ENCODE data around the gene CACNA1D.

DNA sequence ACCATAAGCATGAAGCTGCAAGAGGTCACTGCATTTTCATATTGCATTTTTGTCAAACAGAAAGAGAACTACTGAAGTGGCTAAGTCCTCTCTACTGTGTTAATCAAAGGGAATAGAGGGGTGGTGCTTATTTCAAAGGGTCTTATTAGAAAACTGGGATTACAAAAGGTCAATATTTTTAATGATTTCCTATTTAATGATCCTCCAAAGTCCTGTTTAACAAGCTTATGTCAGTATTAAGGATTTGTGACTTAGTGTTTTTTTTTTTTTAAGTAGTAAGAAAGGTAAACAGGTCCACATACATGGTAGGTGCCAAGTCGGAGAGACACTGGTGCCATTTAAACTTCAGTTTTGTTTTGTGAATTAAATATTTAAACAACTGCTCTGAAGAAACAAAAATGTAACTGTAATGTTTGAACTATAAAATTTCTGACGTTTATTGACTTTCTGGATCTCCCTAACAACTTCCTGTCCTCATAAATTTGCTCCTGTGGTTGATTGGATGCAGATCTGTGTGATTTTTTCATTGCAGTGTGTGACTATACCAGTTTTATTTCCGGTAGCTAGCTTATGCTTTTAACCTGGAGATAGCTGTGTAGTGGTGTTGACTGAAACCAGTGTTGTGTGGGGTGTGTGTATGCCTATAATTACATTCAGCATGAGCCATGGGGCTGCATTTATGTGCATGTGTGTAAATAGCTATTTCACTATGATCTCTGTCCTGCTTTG is 8.6 kb upstream of the CACNA1D start:
- TF ChIP-seq, protein P1, sequence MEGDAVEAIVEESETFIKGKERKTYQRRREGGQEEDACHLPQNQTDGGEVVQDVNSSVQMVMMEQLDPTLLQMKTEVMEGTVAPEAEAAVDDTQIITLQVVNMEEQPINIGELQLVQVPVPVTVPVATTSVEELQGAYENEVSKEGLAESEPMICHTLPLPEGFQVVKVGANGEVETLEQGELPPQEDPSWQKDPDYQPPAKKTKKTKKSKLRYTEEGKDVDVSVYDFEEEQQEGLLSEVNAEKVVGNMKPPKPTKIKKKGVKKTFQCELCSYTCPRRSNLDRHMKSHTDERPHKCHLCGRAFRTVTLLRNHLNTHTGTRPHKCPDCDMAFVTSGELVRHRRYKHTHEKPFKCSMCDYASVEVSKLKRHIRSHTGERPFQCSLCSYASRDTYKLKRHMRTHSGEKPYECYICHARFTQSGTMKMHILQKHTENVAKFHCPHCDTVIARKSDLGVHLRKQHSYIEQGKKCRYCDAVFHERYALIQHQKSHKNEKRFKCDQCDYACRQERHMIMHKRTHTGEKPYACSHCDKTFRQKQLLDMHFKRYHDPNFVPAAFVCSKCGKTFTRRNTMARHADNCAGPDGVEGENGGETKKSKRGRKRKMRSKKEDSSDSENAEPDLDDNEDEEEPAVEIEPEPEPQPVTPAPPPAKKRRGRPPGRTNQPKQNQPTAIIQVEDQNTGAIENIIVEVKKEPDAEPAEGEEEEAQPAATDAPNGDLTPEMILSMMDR (IDR thresholded peaks at IDR 0.05), result no peak
- TF ChIP-seq POLR2A (IDR thresholded peaks at IDR 0.05), result no peak

Measured in body of pancreas (tissue), 4 donors.